Measurements from ENCODE around the gene KCNAB2.

Gene KCNAB2

GRCh38 chr1:6051423-6051822 lies 5.7 kb downstream of the KCNAB2 start:
- no peaks in the 10 kb centered on the region for H3K4me1 ChIP-seq (ENCODE audit: control insufficient read depth, low read length)
- H3F3A ChIP-seq (ENCODE audit: control insufficient read depth, insufficient read depth), result no peaks in the 10 kb centered on the region
- no peaks in the 10 kb centered on the region for H3K79me2 ChIP-seq (ENCODE audit: control insufficient read depth, low read length)
- no peak overlapping the region for H3K27ac ChIP-seq (ENCODE audit: low read depth, low read length)
- no peaks in the 10 kb centered on the region for H3K9me3 ChIP-seq (ENCODE audit: control insufficient read depth, insufficient read depth, low read length)
- H3K27me3 ChIP-seq (ENCODE audit: control insufficient read depth, low read length), result no peaks in the 10 kb centered on the region
- H3K4me2 ChIP-seq (ENCODE audit: low read length), result no peak overlapping the region
- no peak for TF ChIP-seq CTCF (IDR thresholded peaks at IDR 0.05; ENCODE audit: low read depth, low read length, poor library complexity, severe bottlenecking)
- no peak for TF ChIP-seq EZH2phosphoT487 (IDR thresholded peaks at IDR 0.05; ENCODE audit: borderline replicate concordance, low read length)
- no peaks in the 10 kb centered on the region for H3K9me2 ChIP-seq (replicated peaks; ENCODE audit: control insufficient read depth, low read length)
- H3K4me3 ChIP-seq (ENCODE audit: low read length), result no peak overlapping the region
- H4K20me1 ChIP-seq (ENCODE audit: control insufficient read depth, insufficient read depth, low read depth, low read length), result 0 out of 2 replicates have a peak, but pooled peaks cover 7% of the 10 kb centered on the region
- H3K36me3 ChIP-seq (ENCODE audit: control insufficient read depth, low read length), result no peaks in the 10 kb centered on the region

- H3K9me2 ChIP-seq (replicated peaks; ENCODE audit: control insufficient read depth, low read length), result no peaks in the 10 kb centered on the region
- H3K36me3 ChIP-seq (ENCODE audit: control insufficient read depth, low read length), result no peaks in the 10 kb centered on the region
- no peaks in the 10 kb centered on the region for H3K4me1 ChIP-seq (ENCODE audit: control insufficient read depth, low read length)
- H3K9me3 ChIP-seq (ENCODE audit: control insufficient read depth, insufficient read depth, low read length), result no peaks in the 10 kb centered on the region
- H3K79me2 ChIP-seq (ENCODE audit: control insufficient read depth, low read length), result no peaks in the 10 kb centered on the region
- H3F3A ChIP-seq (ENCODE audit: control insufficient read depth, insufficient read depth), result no peaks in the 10 kb centered on the region
- no peak overlapping the region for H3K4me2 ChIP-seq (ENCODE audit: low read length)
- H3K27ac ChIP-seq (ENCODE audit: low read depth, low read length), result no peak overlapping the region
- no peak overlapping the region for H3K4me3 ChIP-seq (ENCODE audit: low read length)
- TF ChIP-seq CTCF (IDR thresholded peaks at IDR 0.05; ENCODE audit: low read depth, low read length, poor library complexity, severe bottlenecking), result peak; percentile 67
- no peak for TF ChIP-seq EZH2phosphoT487 (IDR thresholded peaks at IDR 0.05; ENCODE audit: borderline replicate concordance, low read length)
- H3K27me3 ChIP-seq (ENCODE audit: control insufficient read depth, low read length), result no peaks in the 10 kb centered on the region
- H4K20me1 ChIP-seq (ENCODE audit: control insufficient read depth, insufficient read depth, low read depth, low read length), result 0 out of 2 replicates have a peak, but pooled peaks cover 7% of the 10 kb centered on the region
These were observed 7.0 kb downstream of the KCNAB2 start for GRCh38 chr1:6052543-6053205.

- Histone ChIP-seq H3K4me3 (ENCODE audit: low read length) (no peak overlapping the region), H3K27me3 (ENCODE audit: control insufficient read depth, low read length) (no peaks in the 10 kb centered on the region), H3K9me3 (ENCODE audit: control insufficient read depth, insufficient read depth, low read length) (no peaks in the 10 kb centered on the region), H4K20me1 (ENCODE audit: control insufficient read depth, insufficient read depth, low read depth, low read length) (0 out of 2 replicates have a peak, but pooled peaks cover 7% of the 10 kb centered on the region), H3K27ac (ENCODE audit: low read depth, low read length) (no peak overlapping the region), H3K9me2 (replicated peaks; ENCODE audit: control insufficient read depth, low read length) (no peaks in the 10 kb centered on the region), H3F3A (ENCODE audit: control insufficient read depth, insufficient read depth) (no peaks in the 10 kb centered on the region), H3K4me1 (ENCODE audit: control insufficient read depth, low read length) (no peaks in the 10 kb centered on the region), H3K4me2 (ENCODE audit: low read length) (no peak overlapping the region), H3K36me3 (ENCODE audit: control insufficient read depth, low read length) (no peaks in the 10 kb centered on the region), H3K79me2 (ENCODE audit: control insufficient read depth, low read length) (no peaks in the 10 kb centered on the region)
- TF ChIP-seq CTCF (IDR thresholded peaks at IDR 0.05; ENCODE audit: low read depth, low read length, poor library complexity, severe bottlenecking), result peak; percentile 40
- no peak for TF ChIP-seq EZH2phosphoT487 (IDR thresholded peaks at IDR 0.05; ENCODE audit: borderline replicate concordance, low read length)
These were observed 7.5 kb downstream of the KCNAB2 start for GRCh38 chr1:6053206-6053546.
